Fibroblast of villous mesenchyme (primary cell): ENCODE measurements around the gene NUFIP1. TPM values are rescaled to one million over a fixed set of nuclear protein-coding genes. Genes with fewer than 3 reads are reported as not detected.

Source experiments
- DNase-seq: peaks from one replicate; pipeline ENCODE4 v3.0.0-alpha.2; 2010; ENCODE audit warnings: low read depth
- H3K4me3 ChIP-seq: 2 replicates; pipeline ENCODE4 v1.5.1; 2011; ENCODE audit warnings: low read depth, mild to moderate bottlenecking, low read length
- CTCF ChIP-seq: IDR thresholded peaks from 2 replicates; pipeline ENCODE4 v1.5.1; 2012; ENCODE audit warnings: low read depth, mild to moderate bottlenecking, low read length; ENCODE audit not compliant: insufficient read depth
- total RNA-seq: library from RNA; depleted of rRNA; stranded (reverse); fragments of >200 nt; gene quantifications from 2 replicates; pipeline ENCODE4 v1.2.3, GENCODE V29; 2012

The NUFIP1 gene
- total RNA-seq, 1 donor: 4.7 TPM

GRCh38 chr13:44969551-44970484 is 19.5 kb downstream of the NUFIP1 start:
- DNase-seq: peak; percentile 68
- no peak overlapping the region for H3K4me3 ChIP-seq
- TF ChIP-seq CTCF: peak; percentile 80

GRCh38 chr13:44968434-44968815 is 20.8 kb downstream of the NUFIP1 start:
- TF ChIP-seq CTCF: no peak
- no peak for DNase-seq
- no peak overlapping the region for H3K4me3 ChIP-seq

GRCh38 chr13:44967704-44968433 is 21.4 kb downstream of the NUFIP1 start:
- no peak overlapping the region for H3K4me3 ChIP-seq
- DNase-seq: peak; percentile 60
- peak; percentile 39 for TF ChIP-seq CTCF

GRCh38 chr13:44961997-44962396 is 27.3 kb downstream of the NUFIP1 start:
- TF ChIP-seq CTCF: no peak
- no peak overlapping the region for H3K4me3 ChIP-seq
- DNase-seq: no peak

- H3K4me3 ChIP-seq: no peak overlapping the region
- DNase-seq: no peak
- TF ChIP-seq CTCF: no peak
Observed at GRCh38 chr13:44955406-44955805, 33.9 kb downstream of the NUFIP1 start.

- DNase-seq: no peak
- no peak for TF ChIP-seq CTCF
- no peak overlapping the region for H3K4me3 ChIP-seq
Observed at GRCh38 chr13:44954224-44954623, 35.0 kb downstream of the NUFIP1 start.
